ENCODE measurements around the gene SLC4A8. TPM values are rescaled to one million over a fixed set of nuclear protein-coding genes. Genes with fewer than 3 reads are reported as not detected.

The SLC4A8 gene
- total RNA-seq, 4 donors from 2014 or later, result 0.46 to 1.7 (median 0.90) TPM

DNA sequence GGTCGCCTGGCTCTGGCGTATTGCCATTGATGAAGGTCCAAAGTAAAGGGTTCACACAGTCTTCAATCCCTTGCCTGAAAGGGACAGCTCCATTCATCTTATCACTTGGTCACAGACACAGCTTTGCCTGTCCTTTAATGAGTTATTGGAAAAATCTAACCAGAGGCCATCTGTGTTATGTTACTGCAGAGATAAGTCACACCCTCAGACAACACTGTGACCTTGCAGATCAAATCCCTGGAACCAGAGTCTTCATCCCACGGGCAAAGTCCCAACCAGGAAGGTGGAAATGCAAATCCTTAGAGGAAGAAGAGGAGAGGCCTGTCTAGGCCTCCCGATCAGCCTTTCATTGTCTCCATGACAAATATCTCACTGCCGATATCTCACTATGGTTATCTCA lies 98.1 kb downstream of the SLC4A8 start:
- intact Hi-C loops (cut with DNase I), result no loop called here
- H3K4me3 ChIP-seq, result no peak overlapping the region
- no peak for TF ChIP-seq POLR2A (IDR thresholded peaks at IDR 0.05; ENCODE audit: low read depth)
- no peak for TF ChIP-seq EP300 (IDR thresholded peaks at IDR 0.05)
- TF ChIP-seq POLR2AphosphoS5 (IDR thresholded peaks at IDR 0.05), result no peak
- TF ChIP-seq, protein P1, sequence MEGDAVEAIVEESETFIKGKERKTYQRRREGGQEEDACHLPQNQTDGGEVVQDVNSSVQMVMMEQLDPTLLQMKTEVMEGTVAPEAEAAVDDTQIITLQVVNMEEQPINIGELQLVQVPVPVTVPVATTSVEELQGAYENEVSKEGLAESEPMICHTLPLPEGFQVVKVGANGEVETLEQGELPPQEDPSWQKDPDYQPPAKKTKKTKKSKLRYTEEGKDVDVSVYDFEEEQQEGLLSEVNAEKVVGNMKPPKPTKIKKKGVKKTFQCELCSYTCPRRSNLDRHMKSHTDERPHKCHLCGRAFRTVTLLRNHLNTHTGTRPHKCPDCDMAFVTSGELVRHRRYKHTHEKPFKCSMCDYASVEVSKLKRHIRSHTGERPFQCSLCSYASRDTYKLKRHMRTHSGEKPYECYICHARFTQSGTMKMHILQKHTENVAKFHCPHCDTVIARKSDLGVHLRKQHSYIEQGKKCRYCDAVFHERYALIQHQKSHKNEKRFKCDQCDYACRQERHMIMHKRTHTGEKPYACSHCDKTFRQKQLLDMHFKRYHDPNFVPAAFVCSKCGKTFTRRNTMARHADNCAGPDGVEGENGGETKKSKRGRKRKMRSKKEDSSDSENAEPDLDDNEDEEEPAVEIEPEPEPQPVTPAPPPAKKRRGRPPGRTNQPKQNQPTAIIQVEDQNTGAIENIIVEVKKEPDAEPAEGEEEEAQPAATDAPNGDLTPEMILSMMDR (IDR thresholded peaks at IDR 0.05), result no peak
- DNase-seq (ENCODE audit: extremely low spot score), result no peak
- no peaks in the 10 kb centered on the region for H3K9me3 ChIP-seq
- no peaks in the 10 kb centered on the region for H3K4me1 ChIP-seq
- H3K27ac ChIP-seq (replicated peaks in 1 of 4), result no peak overlapping the region
- WGBS, result 83% methylated on average over 5 of the region's 5 CpGs
- H3K36me3 ChIP-seq, result no peaks in the 10 kb centered on the region
- peaks cover 0 to 4% (median 0%) of the 10 kb centered on the region in 4 donors for H3K27me3 ChIP-seq

DNA sequence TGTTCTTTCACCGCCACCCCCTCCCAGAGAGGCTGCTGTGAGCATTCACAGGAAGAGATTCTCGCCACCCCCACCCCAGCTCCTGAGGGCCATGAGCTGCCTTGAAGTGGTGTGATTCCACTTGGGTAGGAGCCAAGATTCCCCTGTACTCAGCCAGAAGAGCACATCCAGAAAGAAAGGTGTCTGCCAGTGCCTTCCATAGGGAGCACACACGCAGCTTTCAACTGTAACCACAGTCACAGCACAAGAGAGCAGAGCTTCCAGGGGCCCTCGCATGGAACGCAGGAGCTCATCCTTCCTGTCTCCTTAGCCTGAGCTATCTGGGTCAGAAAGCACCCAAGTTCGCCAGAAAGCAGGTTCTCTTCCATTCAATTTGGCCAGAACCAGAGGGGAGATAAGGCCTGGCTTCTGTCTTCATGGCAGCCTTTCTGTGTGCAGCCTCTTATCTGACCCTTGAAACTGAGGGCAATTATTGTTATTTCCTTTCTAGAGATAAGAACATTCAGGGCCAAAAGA lies 99.8 kb downstream of the SLC4A8 start:
- H3K36me3 ChIP-seq, result no peaks in the 10 kb centered on the region
- 81% methylated on average over 6 of the region's 6 CpGs for WGBS

DNA sequence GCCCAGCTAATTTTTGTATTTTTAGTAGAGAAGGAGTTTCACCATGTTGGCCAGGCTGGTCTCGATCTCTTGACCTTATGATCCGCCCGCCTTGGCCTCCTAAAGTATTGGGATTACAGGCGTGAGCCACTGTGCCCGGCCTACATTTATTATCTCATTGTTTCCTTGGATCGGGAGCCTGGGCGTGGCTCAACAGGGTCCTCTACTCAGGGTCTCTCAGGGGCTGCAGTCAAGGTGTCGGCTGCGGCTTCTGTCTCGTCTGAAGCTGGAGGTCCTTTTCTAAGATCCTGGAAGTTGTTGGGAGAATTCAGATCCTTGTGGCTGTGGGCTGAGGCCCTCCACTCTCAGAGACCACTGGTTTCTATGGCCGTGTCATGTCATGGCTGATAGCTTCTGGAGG lies 100.9 kb downstream of the SLC4A8 start:
- WGBS, result 93% methylated on average over 11 of the region's 11 CpGs
- no peaks in the 10 kb centered on the region for H3K4me1 ChIP-seq

More for the DNA sequence above, 99.8 kb downstream of the SLC4A8 start:
- intact Hi-C loops (cut with DNase I), result no loop called here
- no peak for TF ChIP-seq POLR2A (IDR thresholded peaks at IDR 0.05; ENCODE audit: low read depth)
- TF ChIP-seq EP300 (IDR thresholded peaks at IDR 0.05), result no peak
- TF ChIP-seq, protein P1 (IDR thresholded peaks at IDR 0.05), result no peak
- TF ChIP-seq POLR2AphosphoS5 (IDR thresholded peaks at IDR 0.05), result no peak
- Histone ChIP-seq H3K27me3 (peaks cover 0 to 5% (median 0%) of the 10 kb centered on the region in 4 donors), H3K27ac (replicated peaks in 1 of 4) (no peak overlapping the region), H3K9me3 (no peaks in the 10 kb centered on the region), H3K4me3 (no peak overlapping the region), H3K4me1 (no peaks in the 10 kb centered on the region)
- DNase-seq (ENCODE audit: extremely low spot score), result no peak

DNA sequence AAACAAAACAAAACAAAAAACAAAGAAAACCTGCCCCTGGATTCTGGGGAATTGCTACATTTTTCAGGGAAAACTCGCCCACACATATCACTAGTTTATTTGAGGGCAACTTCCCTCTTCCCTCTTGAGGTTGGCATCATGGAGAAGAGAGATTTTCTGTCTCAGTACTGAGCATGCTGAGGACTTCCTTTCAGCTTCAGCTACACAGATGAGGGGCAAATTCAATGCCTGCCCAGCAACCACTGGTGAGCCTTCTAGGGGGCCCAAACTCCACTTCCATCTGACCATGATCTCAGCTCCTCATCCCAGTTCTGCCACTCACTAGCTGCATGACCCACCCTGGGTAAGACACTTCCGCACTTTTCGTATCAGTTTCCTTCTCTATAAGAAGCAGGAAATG lies 103.3 kb downstream of the SLC4A8 start:
- Histone ChIP-seq H3K27ac (replicated peaks in 1 of 4) (no peak overlapping the region), H3K9me3 (no peaks in the 10 kb centered on the region), H3K4me3 (no peak overlapping the region), H3K27me3 (peaks cover 0 to 29% (median 0%) of the 10 kb centered on the region in 4 donors), H3K36me3 (no peaks in the 10 kb centered on the region), H3K4me1 (peaks cover 0 to 4% (median 0%) of the 10 kb centered on the region in 4 donors)
- intact Hi-C loops (cut with DNase I), result no loop called here
- TF ChIP-seq POLR2AphosphoS5 (IDR thresholded peaks at IDR 0.05), result no peak
- no peak for TF ChIP-seq POLR2A (IDR thresholded peaks at IDR 0.05; ENCODE audit: low read depth)
- TF ChIP-seq, protein P1 (IDR thresholded peaks at IDR 0.05), result no peak
- TF ChIP-seq EP300 (IDR thresholded peaks at IDR 0.05), result no peak
- WGBS, result 80% methylated on average over 3 of the region's 3 CpGs
- DNase-seq (ENCODE audit: extremely low spot score), result no peak

More for the DNA sequence above, 100.9 kb downstream of the SLC4A8 start:
- Histone ChIP-seq H3K27ac (replicated peaks in 1 of 4) (no peak overlapping the region), H3K27me3 (peaks cover 0 to 12% (median 0%) of the 10 kb centered on the region in 4 donors), H3K4me3 (no peak overlapping the region), H3K9me3 (no peaks in the 10 kb centered on the region), H3K36me3 (no peaks in the 10 kb centered on the region)
- DNase-seq (ENCODE audit: extremely low spot score), result no peak
- TF ChIP-seq, protein P1 (IDR thresholded peaks at IDR 0.05), result no peak
- TF ChIP-seq POLR2AphosphoS5 (IDR thresholded peaks at IDR 0.05) (no peak), EP300 (IDR thresholded peaks at IDR 0.05) (no peak), POLR2A (IDR thresholded peaks at IDR 0.05; ENCODE audit: low read depth) (no peak)
- intact Hi-C loops (cut with DNase I), result no loop called here
